ENCODE results near the gene CEP41. TPM values are rescaled to one million over a fixed set of nuclear protein-coding genes. Genes with fewer than 3 reads are reported as not detected.
"Not testable (repeated sequence)": the region's sequence is repeated elsewhere in the genome, so short reads cannot be mapped to it uniquely, and the experiment has no call there.

CEP41 gene
- polyA plus RNA-seq, 2 donors = 2.3 to 2.5 TPM

GRCh38 chr7:130463553-130464434, 23.0 kb upstream of the CEP41 start:
- H3K4me1 ChIP-seq (ENCODE audit: control insufficient read depth in 2 of 2, insufficient read depth in 2 of 2, low read length in 1 of 2) = no peaks in the 10 kb centered on the region
- no peak overlapping the region for H3K27ac ChIP-seq (ENCODE audit: low read depth in 2 of 2, low read length in 1 of 2)
- H3K9me3 ChIP-seq (ENCODE audit: control insufficient read depth in 2 of 2, insufficient read depth in 1 of 2, low read depth in 1 of 2, low read length in 1 of 2) = no peaks in the 10 kb centered on the region
- no peak overlapping the region for H3K4me3 ChIP-seq (ENCODE audit: low read depth in 1 of 2, low read length in 2 of 2)
- no peaks in the 10 kb centered on the region for H3K36me3 ChIP-seq (ENCODE audit: control insufficient read depth in 2 of 2, insufficient read depth in 2 of 2, low read length in 1 of 2)
- 58 to 64% methylated on average over 4 of the region's 4 CpGs for WGBS, 2 donors
- no peaks in the 10 kb centered on the region for H3K27me3 ChIP-seq (ENCODE audit: control insufficient read depth in 1 of 2, insufficient read depth in 2 of 2, low read length in 2 of 2)

GRCh38 chr7:130461272-130461671, 20.5 kb upstream of the CEP41 start:
- no peak overlapping the region for H3K27ac ChIP-seq (ENCODE audit: low read depth in 2 of 2, low read length in 1 of 2)
- H3K9me3 ChIP-seq (ENCODE audit: control insufficient read depth in 2 of 2, insufficient read depth in 1 of 2, low read depth in 1 of 2, low read length in 1 of 2) = no peaks in the 10 kb centered on the region
- no peak overlapping the region for H3K4me3 ChIP-seq (ENCODE audit: low read depth in 1 of 2, low read length in 2 of 2)
- H3K27me3 ChIP-seq (ENCODE audit: control insufficient read depth in 1 of 2, insufficient read depth in 2 of 2, low read length in 2 of 2) = no peaks in the 10 kb centered on the region
- 68% methylated on average over 2 of the region's 2 CpGs for WGBS, 2 donors
- H3K4me1 ChIP-seq (ENCODE audit: control insufficient read depth in 2 of 2, insufficient read depth in 2 of 2, low read length in 1 of 2) = no peaks in the 10 kb centered on the region
- H3K36me3 ChIP-seq (ENCODE audit: control insufficient read depth in 2 of 2, insufficient read depth in 2 of 2, low read length in 1 of 2) = no peaks in the 10 kb centered on the region

- no peak overlapping the region for H3K27ac ChIP-seq (ENCODE audit: low read depth in 2 of 2, low read length in 1 of 2)
- no peaks in the 10 kb centered on the region for H3K27me3 ChIP-seq (ENCODE audit: control insufficient read depth in 1 of 2, insufficient read depth in 2 of 2, low read length in 2 of 2)
- H3K4me1 ChIP-seq (ENCODE audit: control insufficient read depth in 2 of 2, insufficient read depth in 2 of 2, low read length in 1 of 2) = no peaks in the 10 kb centered on the region
- no peaks in the 10 kb centered on the region for H3K9me3 ChIP-seq (ENCODE audit: control insufficient read depth in 2 of 2, insufficient read depth in 1 of 2, low read depth in 1 of 2, low read length in 1 of 2)
- no peaks in the 10 kb centered on the region for H3K36me3 ChIP-seq (ENCODE audit: control insufficient read depth in 2 of 2, insufficient read depth in 2 of 2, low read length in 1 of 2)
- no peak overlapping the region for H3K4me3 ChIP-seq (ENCODE audit: low read depth in 1 of 2, low read length in 2 of 2)
- WGBS, 2 donors = 73 to 81% methylated on average over 2 of the region's 2 CpGs
Measured at GRCh38 chr7:130458257-130458656, 17.4 kb upstream of the CEP41 start.

GRCh38 chr7:130454959-130455358, 14.1 kb upstream of the CEP41 start:
- H3K27ac ChIP-seq (ENCODE audit: low read depth in 2 of 2, low read length in 1 of 2) = no peak overlapping the region
- H3K4me3 ChIP-seq (ENCODE audit: low read depth in 1 of 2, low read length in 2 of 2) = no peak overlapping the region
- H3K4me1 ChIP-seq (ENCODE audit: control insufficient read depth in 2 of 2, insufficient read depth in 2 of 2, low read length in 1 of 2) = no peaks in the 10 kb centered on the region
- no peaks in the 10 kb centered on the region for H3K27me3 ChIP-seq (ENCODE audit: control insufficient read depth in 1 of 2, insufficient read depth in 2 of 2, low read length in 2 of 2)
- no peaks in the 10 kb centered on the region for H3K36me3 ChIP-seq (ENCODE audit: control insufficient read depth in 2 of 2, insufficient read depth in 2 of 2, low read length in 1 of 2)
- WGBS, 2 donors = 72 to 73% methylated on average over 2 of the region's 2 CpGs
- no peaks in the 10 kb centered on the region for H3K9me3 ChIP-seq (ENCODE audit: control insufficient read depth in 2 of 2, insufficient read depth in 1 of 2, low read depth in 1 of 2, low read length in 1 of 2)

GRCh38 chr7:130452951-130453350, 12.1 kb upstream of the CEP41 start:
- Histone ChIP-seq H3K4me1 (ENCODE audit: control insufficient read depth in 2 of 2, insufficient read depth in 2 of 2, low read length in 1 of 2) (no peaks in the 10 kb centered on the region), H3K27ac (ENCODE audit: low read depth in 2 of 2, low read length in 1 of 2) (no peak overlapping the region), H3K27me3 (ENCODE audit: control insufficient read depth in 1 of 2, insufficient read depth in 2 of 2, low read length in 2 of 2) (no peaks in the 10 kb centered on the region), H3K9me3 (ENCODE audit: control insufficient read depth in 2 of 2, insufficient read depth in 1 of 2, low read depth in 1 of 2, low read length in 1 of 2) (no peaks in the 10 kb centered on the region), H3K4me3 (ENCODE audit: low read depth in 1 of 2, low read length in 2 of 2) (no peak overlapping the region), H3K36me3 (ENCODE audit: control insufficient read depth in 2 of 2, insufficient read depth in 2 of 2, low read length in 1 of 2) (no peaks in the 10 kb centered on the region)
- 77 to 79% methylated on average over 3 of the region's 3 CpGs for WGBS, 2 donors

- 82 to 85% methylated on average over 3 of the region's 3 CpGs for WGBS, 2 donors
- H3K9me3 ChIP-seq (ENCODE audit: control insufficient read depth in 2 of 2, insufficient read depth in 1 of 2, low read depth in 1 of 2, low read length in 1 of 2); H3K4me3 ChIP-seq (ENCODE audit: low read depth in 1 of 2, low read length in 2 of 2); H3K4me1 ChIP-seq (ENCODE audit: control insufficient read depth in 2 of 2, insufficient read depth in 2 of 2, low read length in 1 of 2); H3K36me3 ChIP-seq (ENCODE audit: control insufficient read depth in 2 of 2, insufficient read depth in 2 of 2, low read length in 1 of 2); H3K27ac ChIP-seq (ENCODE audit: low read depth in 2 of 2, low read length in 1 of 2); H3K27me3 ChIP-seq (ENCODE audit: control insufficient read depth in 1 of 2, insufficient read depth in 2 of 2, low read length in 2 of 2): not testable (repeated sequence)
Measured at GRCh38 chr7:130451344-130451743, 10.5 kb upstream of the CEP41 start.

- Histone ChIP-seq H3K27me3 (ENCODE audit: control insufficient read depth in 1 of 2, insufficient read depth in 2 of 2, low read length in 2 of 2) (no peaks in the 10 kb centered on the region), H3K27ac (ENCODE audit: low read depth in 2 of 2, low read length in 1 of 2) (no peak overlapping the region), H3K36me3 (ENCODE audit: control insufficient read depth in 2 of 2, insufficient read depth in 2 of 2, low read length in 1 of 2) (no peaks in the 10 kb centered on the region), H3K9me3 (ENCODE audit: control insufficient read depth in 2 of 2, insufficient read depth in 1 of 2, low read depth in 1 of 2, low read length in 1 of 2) (no peaks in the 10 kb centered on the region), H3K4me1 (ENCODE audit: control insufficient read depth in 2 of 2, insufficient read depth in 2 of 2, low read length in 1 of 2) (no peaks in the 10 kb centered on the region), H3K4me3 (ENCODE audit: low read depth in 1 of 2, low read length in 2 of 2) (no peak overlapping the region)
- WGBS, 2 donors = 81 to 91% methylated on average over 3 of the region's 3 CpGs
Measured at GRCh38 chr7:130446259-130446658, 5.4 kb upstream of the CEP41 start.

GRCh38 chr7:130444751-130445407, 4.1 kb upstream of the CEP41 start:
- H3K4me1 ChIP-seq (ENCODE audit: control insufficient read depth in 2 of 2, insufficient read depth in 2 of 2, low read length in 1 of 2) = peaks cover 0 to 5% of the 10 kb centered on the region in 2 donors
- H3K4me3 ChIP-seq (ENCODE audit: low read depth in 1 of 2, low read length in 2 of 2) = no peak overlapping the region
- no peak overlapping the region for H3K27ac ChIP-seq (ENCODE audit: low read depth in 2 of 2, low read length in 1 of 2)
- no peaks in the 10 kb centered on the region for H3K36me3 ChIP-seq (ENCODE audit: control insufficient read depth in 2 of 2, insufficient read depth in 2 of 2, low read length in 1 of 2)
- no peaks in the 10 kb centered on the region for H3K9me3 ChIP-seq (ENCODE audit: control insufficient read depth in 2 of 2, insufficient read depth in 1 of 2, low read depth in 1 of 2, low read length in 1 of 2)
- WGBS, 2 donors = 78 to 88% methylated on average over 5 of the region's 5 CpGs
- no peaks in the 10 kb centered on the region for H3K27me3 ChIP-seq (ENCODE audit: control insufficient read depth in 1 of 2, insufficient read depth in 2 of 2, low read length in 2 of 2)

GRCh38 chr7:130444234-130444633, 3.4 kb upstream of the CEP41 start:
- no peak overlapping the region for H3K4me3 ChIP-seq (ENCODE audit: low read depth in 1 of 2, low read length in 2 of 2)
- H3K9me3 ChIP-seq (ENCODE audit: control insufficient read depth in 2 of 2, insufficient read depth in 1 of 2, low read depth in 1 of 2, low read length in 1 of 2) = no peaks in the 10 kb centered on the region
- H3K27me3 ChIP-seq (ENCODE audit: control insufficient read depth in 1 of 2, insufficient read depth in 2 of 2, low read length in 2 of 2) = no peaks in the 10 kb centered on the region
- WGBS, 2 donors = 62 to 67% methylated on average over 3 of the region's 3 CpGs
- H3K27ac ChIP-seq (ENCODE audit: low read depth in 2 of 2, low read length in 1 of 2) = no peak overlapping the region
- no peaks in the 10 kb centered on the region for H3K36me3 ChIP-seq (ENCODE audit: control insufficient read depth in 2 of 2, insufficient read depth in 2 of 2, low read length in 1 of 2)
- H3K4me1 ChIP-seq (ENCODE audit: control insufficient read depth in 2 of 2, insufficient read depth in 2 of 2, low read length in 1 of 2) = peaks cover 0 to 5% of the 10 kb centered on the region in 2 donors

Data from esophagus (tissue), 2 donors.